ENCODE data around the gene PWP1.
"Not testable (repeated sequence)": the region's sequence is repeated elsewhere in the genome, so short reads cannot be mapped to it uniquely, and the experiment has no call there.

Gene PWP1

DNA sequence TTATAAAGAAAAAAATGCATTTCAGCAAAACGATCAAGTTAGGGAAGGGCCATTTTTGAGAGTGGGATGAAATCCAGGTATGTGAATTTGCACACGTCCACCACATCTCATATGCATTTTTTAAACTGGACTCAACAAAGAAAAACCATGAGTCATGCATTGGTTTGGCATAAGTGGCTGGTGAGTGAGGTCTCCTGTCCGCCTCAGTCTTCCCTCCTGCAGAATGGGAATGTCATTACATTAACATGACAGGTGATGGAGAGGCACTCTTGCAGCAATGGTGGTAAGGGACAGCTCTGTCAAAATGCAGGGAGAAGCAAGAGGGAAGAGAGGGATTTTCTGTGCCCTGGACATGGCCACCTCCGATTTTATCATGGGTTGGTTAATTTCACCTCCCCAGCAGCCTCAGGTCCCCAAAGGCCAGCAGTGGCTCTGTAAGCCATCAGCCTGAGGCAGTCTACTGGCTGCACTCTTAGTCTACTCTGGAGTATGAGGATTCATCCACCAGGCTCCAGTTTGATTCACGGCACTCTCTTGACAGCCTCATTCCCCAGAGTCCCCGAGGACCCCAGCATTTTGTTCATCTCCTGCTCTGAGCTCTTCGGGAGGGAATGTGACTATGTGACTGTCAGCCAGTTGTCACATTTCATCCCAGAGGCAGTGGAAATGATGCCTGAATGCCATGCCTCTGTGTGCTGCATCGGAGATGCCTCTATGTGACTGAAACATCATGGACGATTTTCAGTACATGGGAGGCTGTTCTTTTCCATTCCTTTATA, 17.1 kb upstream of the PWP1 start:
- DNase-seq (ENCODE audit: low read depth), result no peak

DNA sequence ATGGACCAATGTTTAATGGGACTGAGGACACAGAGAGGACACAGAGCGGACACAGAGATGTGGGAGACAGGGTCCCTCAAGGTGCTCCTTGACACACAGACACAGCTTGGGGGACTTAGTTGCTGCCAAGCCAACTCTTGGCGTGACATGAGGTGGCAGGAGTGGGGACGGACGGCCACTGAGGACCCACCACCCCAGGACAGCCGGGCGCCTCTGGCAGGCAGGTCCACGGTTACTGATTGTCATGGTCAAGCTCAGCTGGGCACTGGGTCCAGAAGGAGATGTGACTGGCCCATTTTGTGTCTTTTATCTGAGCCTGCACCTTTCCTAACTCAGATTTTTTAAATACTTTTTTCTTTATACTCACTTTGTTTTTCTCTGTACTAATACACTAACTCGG, 15.7 kb upstream of the PWP1 start:
- no peak for DNase-seq (ENCODE audit: low read depth)

DNA sequence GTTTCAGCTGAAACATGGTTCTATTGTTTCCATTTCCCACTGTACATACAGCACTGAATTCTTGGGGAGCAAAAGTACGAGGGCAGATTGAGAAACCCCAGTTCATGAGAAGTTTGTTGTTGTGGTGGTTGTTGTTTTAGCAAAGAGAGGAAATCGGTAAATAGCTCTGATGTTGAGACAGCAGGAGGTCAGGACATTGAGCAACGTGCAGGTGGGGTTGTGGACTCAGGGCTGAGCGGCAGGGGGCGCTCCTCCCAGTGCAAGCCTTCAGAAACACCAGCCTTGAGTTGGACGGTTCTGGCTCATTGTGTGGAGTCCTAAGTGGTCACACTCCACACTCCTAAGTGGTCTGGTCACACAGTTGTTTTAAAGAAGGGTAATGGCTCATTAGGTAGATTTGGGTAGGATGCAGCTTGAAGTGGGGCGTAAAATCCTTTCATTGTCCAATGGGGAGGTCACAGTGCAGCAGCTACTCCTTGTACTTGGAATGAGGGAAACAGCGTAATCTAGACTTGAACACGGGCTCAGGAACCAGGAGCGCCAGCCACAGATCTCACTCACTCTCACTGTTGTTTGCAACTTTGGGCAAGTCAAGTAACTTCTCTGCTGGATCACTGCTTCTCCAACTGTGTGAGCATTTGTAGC, 14.5 kb upstream of the PWP1 start:
- DNase-seq (ENCODE audit: low read depth), result no peak

DNA sequence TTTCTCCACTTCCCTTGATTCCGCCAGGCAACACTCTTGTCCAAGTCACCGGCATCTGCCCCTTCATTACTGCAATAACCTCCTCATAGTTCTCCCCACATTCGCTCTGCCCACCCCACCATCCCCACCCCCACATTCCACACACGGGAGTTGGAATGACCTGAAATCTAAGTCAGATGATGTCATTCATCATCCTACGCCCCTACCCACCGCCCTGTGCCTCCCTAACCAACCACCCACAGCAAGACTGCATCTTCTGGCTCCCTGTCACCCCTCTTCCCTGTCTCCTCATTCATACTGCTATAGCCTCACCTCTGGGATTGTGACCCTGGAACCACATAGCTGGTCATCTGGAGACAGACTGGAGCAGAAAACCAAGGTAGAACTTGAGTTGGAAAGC, 7.9 kb upstream of the PWP1 start:
- DNase-seq (ENCODE audit: low read depth), result no peak

DNA sequence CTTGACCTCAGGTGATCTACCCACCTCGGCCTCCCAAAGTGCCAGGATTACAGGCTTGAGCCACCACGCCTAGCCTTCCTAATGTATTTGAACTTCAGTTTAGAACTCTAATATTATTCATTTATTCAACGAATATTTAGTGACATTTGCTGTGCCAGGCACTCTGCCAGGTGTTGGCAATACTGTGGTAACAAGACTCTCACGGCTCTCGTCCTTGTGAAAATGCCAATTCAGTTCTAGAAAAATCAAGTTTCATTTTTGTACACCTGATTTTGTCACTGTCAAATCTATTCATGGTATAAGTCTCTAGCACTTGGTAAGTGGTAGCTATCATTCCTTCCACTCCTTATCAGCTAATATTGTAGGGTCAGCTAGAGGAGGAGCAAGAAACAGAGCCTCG, 6.3 kb upstream of the PWP1 start:
- DNase-seq (ENCODE audit: low read depth), result no peak

DNA sequence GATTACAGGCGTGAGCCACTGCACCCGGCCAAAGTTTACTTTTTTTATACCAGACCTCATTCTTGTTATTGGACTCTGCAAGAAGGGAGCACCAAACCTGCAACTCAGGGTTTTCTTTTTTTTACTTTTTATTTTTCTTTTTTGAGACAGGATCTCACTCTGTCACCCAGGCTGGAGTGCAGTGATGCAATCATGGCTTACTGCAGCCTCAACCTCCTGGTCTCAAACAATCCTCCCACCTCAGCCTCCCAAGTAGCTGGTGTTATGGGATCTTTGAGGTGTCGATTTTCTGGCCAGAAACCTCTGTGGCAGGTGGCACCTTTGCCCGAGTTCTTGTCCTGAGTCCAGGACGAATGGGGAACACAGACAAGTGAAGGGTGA, 4.2 kb upstream of the PWP1 start:
- no peak for DNase-seq (ENCODE audit: low read depth)

DNA sequence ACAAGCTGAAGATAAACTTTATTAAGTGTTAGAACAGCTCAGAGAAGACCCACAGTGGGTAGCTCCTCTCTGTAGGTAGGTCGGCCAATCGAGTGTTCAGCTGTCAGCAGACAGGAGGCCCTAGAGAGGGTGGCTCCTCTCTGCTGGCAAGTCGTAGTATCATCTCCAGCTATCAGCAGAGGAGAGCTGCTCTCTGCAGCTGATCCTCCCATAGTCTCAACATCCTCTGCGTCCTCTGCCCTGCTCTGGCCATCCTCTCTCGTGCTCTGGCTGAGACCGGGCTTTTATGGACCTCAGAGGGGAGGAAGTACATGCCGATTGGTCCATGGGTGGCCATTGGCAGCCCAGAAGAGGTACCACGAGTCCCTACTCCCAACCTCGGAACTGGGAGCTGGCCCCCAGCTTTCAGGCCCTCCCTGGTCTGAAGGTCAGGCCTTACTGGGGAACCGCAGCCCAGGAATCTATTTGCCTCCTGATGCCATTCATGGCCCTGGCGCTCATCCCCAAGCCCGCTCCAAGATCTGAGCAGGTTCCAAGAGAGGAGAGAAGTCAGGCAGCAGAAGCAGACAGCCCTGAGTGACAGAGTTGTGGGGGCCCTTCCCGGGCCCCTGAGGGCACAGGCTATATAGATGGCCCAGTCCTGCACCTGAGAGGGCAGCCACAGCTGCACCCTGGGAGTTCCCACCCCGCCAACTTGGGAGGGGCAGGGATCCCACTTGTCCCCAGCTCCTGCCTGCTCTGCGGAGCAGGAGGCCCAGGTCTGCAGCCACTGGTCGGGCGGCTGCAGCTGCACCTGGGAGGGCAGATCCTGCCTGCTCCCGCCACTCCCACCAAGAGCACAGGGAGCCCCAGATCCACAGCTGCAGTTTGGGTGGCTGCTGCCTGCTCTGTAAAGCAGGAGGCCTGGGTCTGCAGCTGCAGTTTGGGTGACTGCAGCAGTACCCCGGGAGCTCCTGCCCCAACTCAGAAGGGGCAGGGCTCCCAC, 3.5 kb upstream of the PWP1 start:
- no peak for DNase-seq (ENCODE audit: low read depth)

DNA sequence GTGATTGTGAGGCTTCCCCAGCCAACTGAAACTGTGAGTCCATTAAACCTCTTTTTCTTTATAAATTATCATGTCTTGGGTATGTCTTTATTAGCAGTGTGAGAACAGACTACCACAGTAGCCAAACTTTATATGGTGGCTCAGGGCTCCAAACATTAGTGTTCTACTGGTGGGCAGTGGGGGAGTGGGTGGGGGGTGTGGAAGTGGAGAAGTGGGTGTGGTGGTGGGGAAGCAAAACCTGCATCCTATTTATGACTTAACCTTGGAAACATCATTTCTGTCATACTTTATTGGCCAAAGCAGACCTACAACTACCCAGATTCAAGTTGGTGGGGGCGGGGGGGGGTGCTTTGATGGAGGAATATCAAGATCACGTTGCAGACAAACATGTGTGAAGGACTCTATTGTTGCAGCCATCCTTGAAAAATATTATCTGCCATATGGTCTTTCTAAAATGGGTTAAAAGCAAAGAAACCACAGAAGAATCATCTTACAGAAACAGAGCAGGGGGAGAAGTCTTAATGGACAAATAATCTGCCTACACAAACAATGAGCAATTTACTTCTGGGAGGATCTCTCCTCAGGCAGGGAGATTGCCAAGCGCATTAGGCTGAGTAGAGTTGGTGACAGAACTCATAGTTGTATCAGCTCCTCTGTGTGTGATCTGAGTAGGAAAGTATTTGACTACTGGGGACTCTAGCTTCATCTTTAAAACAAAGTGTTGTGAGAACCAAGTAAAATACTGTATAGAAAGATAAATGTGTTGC, 1.4 kb upstream of the PWP1 start:
- peak; percentile 61 for DNase-seq (ENCODE audit: low read depth)

DNA sequence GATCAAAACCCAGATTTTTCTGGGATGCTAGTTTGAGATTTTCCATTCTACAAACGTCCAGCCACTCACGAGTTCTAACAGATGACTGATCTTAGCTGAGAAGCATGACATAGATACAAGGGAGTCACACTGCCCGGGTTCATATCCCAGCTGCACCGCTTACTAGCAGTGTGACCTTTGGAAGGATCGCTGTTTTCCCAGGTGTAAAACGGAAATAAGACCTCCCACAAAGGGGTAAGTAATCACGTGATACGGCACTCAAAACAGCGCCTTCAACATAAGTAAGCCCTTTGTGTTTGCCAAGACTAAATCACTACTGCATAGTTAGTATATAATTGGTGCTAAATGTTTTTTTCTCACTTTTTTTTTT, 624 bp upstream of the PWP1 start:
- no peak for DNase-seq (ENCODE audit: low read depth)

DNA sequence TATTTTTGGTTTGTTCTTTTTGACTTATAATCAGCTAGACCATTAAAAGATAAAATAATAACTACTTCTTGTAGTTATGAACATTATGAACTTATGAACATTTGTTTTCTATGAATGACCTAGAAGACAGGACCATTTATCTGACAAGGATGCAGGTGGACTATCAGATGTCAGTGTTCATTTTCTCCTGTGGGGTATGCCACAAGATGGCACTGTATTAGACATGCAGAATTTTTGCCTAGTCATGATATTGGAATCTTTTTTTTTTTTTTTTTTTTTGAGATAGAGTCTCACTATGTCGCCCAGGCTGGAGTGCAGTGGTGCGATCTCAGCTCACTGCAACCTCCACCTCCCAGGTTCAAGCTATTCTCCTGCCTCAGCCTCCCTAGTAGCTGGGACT, 10.2 kb downstream of the PWP1 start:
- DNase-seq (ENCODE audit: low read depth), result not testable (repeated sequence)

DNA sequence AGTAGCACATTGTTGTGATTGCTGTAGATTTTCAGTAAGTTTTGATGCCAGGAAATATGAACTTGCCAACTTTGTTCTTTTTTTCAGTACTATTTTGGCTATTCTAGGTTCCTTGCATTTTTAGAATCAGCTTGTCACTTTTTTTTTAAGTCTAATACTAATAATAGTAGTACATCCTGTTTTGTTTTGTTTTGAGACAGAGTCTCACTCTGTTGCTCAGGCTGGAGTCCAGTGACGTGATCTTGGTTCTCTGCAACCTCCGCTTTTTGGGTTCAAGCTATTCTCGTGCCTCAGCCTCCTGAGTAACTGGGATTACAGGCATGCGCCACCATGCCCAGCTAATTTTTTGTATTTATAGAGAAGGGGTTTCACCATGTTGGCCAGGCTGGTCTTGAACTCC, 16.5 kb downstream of the PWP1 start:
- no peak for DNase-seq (ENCODE audit: low read depth)

DNA sequence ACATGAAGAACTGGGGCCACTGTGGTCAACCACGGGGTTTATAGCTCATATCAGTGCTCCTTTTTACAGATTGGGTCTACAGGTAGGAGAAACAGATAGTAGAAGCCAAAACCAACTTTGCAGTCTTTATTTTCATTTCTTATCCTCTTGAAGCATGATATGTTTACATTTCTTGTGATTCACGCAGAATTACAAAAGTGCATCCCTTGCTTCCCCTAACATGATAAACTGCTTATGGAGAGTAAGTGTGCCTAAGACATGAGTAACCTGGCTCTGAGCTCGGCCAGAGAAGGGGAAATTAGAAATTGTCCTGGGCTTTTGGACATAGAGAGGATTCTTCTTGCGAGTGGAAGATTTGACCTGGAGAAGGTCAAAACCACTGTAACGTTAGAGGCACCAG, 18.4 kb downstream of the PWP1 start:
- DNase-seq (ENCODE audit: low read depth), result no peak

DNA sequence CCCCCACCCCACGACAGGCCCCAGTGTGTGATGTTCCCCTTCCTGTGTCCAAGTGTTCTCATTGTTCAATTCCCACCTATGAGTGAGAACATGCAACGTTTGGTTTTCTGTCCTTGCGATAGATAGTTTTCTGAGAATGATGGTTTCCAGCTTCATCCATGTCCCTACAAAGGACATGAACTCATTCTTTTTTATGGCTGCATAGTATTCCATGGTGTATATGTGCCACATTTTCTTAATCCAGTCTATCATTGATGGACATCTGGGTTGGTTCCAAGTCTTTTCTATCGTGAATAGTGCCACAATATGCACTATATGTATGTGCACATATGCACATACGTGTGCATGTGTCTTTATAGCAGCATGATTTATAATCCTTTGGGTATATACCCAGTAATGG, 19.9 kb downstream of the PWP1 start:
- DNase-seq (ENCODE audit: low read depth), result not testable (repeated sequence)

DNA sequence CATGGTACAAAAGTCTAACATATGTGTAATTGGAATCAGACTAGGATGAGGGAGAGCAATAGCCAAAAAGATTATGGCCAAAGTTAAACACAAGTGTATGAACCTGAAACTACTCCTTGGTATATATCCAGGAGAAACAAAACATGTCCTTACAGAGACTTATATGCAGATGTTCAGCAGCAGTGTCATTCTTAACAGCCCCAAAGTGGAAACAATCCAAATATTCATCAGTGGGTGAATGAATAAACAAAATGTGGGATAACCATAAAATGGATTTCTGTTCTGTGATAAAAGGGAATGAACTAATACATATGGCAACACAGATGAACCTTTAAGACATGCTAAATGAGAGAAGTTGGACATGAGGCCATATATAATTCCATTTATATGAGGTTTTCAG, 30.2 kb downstream of the PWP1 start:
- DNase-seq (ENCODE audit: low read depth), result no peak

DNA sequence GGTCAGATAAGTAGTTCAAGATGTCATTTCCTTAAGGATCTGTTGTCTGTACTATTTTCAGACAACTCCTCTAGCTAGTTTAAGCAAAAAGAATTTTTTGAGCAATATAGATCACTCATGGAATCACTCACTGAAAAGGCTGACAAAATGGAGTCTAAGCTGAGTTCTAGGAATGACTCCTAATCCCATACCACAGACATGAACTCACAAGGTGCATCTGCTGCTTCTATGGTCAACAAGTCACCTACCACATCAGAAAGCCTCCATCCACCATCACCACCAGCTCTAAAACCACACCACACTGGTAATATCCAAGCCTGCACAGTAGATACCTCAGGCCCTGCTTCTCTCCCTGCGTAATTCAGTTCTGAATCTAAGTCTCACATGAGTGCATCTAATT, 33.0 kb downstream of the PWP1 start:
- no peak for DNase-seq (ENCODE audit: low read depth)

DNA sequence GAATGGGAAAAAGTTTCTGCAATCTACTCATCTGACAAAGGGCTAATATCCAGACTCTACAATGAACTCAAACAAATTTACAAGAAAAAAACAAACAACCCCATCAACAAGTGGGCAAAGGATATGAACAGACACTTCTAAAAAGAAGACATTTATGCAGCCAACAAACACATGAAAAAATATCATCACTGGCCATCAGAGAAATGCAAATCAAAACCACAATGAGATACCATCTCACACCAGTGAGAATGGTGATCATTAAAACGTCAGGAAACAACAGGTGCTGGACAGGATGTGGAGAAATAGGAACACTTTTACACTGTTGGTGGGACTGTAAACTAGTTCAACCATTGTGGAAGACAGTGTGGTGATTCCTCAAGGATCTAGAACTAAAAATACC, 41.7 kb downstream of the PWP1 start:
- not testable (repeated sequence) for DNase-seq (ENCODE audit: low read depth)

DNA sequence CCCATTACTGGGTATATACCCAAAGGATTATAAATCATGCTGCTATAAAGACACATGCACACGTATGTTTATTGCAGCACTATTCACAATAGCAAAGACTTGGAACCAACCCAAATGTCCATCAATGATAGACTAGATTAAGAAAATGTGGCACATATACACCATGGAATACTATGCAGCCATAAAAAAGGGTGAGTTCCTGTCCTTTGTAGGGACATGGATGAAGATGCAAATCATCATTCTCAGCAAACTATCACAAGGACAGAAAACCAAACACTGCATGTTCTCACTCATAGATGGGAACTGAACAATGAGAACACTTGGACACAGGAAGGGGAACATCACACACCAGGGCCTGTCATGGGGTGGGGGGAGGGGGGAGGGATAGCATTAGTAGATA, 42.1 kb downstream of the PWP1 start:
- not testable (repeated sequence) for DNase-seq (ENCODE audit: low read depth)

DNA sequence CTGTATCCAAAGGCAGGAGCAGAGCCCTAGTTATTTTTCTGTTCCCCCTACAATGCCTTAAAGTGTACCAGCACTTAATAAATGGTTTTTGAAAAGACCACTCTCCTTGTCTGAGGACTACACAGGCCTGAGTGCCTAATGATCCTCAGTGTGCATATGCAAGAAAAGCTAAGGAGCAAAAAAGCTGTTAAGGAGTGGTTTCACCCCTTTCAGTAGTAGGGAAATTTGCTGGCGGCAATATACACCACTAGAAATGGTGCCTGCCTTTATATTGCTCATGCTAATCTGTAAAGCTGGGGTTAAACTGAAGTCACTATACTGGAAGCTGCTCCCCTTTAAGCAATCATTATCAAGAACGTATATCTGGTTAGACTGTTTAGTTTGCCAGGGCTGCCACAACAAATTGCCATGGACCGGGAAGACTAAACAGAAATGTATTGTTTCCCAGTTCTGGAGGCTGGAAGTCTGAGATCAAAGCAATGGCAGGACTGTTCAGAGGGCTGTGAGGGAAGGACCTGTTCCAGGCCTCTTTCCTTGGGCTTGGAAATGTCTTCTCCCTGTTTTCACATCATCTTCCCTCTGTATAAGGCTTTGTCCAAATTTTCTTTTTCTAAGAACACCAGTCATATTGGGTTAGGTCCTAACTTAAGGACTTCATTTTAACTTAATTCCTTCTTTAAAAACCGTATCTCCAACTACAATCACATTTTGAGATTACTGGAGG, 45.2 kb downstream of the PWP1 start:
- no peak for DNase-seq (ENCODE audit: low read depth)

DNA sequence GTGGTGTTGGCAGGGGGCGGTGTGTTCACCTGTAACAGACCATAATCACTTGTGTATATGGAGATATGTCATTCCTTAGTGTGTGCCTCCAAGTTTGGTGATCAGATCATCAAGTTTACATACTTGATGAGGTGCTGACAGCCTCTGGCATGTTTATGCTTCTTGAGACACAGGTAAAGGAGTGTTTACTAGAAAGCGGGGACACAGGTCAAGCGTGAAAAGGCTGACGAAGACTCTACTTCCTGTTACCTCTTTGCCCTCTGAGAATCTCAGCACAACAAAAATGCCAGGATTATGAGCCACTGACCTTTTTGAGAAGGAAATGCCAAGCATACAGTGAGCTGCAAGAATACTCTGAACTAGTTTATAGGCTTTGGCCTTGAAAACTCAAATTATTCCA, 45.8 kb downstream of the PWP1 start:
- DNase-seq (ENCODE audit: low read depth), result no peak

DNA sequence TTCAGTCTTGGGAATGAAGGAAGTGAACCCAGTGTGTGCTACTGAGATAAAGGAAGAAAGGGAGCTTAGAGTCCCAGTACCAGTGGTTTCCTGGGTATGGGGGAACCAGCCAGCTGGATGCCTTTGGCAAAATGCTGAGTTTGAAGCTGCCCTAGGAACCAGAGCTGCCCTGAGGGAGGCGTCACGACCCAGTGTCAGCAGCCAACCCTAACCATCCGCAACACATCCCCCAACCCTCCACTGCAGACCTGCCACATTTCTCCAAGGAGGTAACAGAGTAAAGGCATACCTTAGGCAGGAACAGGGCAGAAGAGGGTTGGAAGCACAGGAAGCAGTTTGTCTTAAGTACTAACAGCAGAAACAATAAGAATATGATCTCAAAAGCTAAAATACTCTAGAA, 46.8 kb downstream of the PWP1 start:
- no peak for DNase-seq (ENCODE audit: low read depth)

DNA sequence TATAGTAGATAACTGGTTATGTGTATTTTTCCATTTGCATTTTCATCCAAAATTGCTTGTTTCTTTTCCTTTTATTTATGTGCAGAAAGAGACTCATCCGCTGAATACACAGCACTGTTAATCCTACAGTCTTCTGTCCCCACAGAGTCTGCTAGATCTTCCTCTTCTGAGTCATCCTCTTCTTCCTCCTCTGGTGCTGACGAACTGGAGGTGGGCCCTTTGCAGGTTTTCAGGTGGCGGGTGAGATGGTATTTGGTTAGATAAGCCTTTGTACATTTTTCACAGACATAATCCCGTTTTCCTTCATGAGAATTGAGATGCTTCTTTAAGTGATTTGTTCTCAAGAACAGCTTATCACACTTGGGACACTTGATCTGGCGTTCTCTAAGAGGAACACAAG, 48.5 kb downstream of the PWP1 start:
- DNase-seq (ENCODE audit: low read depth), result no peak

Measured in stromal cell of bone marrow (primary cell).